GM21390 (cell line): ENCODE measurements around the gene TRPV3.
"Not testable (repeated sequence)": the region's sequence is repeated elsewhere in the genome, so short reads cannot be mapped to it uniquely, and the experiment has no call there.

Experiments
- ATAC-seq: cut with Tn5 transposase; IDR thresholded peaks from one replicate; pipeline ENCODE4 v1.9.1; 2021; ENCODE audit not compliant: unreplicated experiment

Gene TRPV3

GRCh38 chr17:3574231-3574630 is 16.6 kb upstream of the TRPV3 start:
- ATAC-seq = no peak

- ATAC-seq = no peak
Observed at GRCh38 chr17:3573246-3574100, 15.9 kb upstream of the TRPV3 start.

GRCh38 chr17:3572231-3572630 is 14.6 kb upstream of the TRPV3 start:
- ATAC-seq = no peak

GRCh38 chr17:3571043-3571900 is 13.7 kb upstream of the TRPV3 start:
- ATAC-seq = no peak

GRCh38 chr17:3569534-3570137 is 12.0 kb upstream of the TRPV3 start:
- ATAC-seq = no peak

GRCh38 chr17:3566551-3566950 is 8.9 kb upstream of the TRPV3 start:
- ATAC-seq = no peak

- ATAC-seq = no peak
Observed at GRCh38 chr17:3565143-3565542, 7.5 kb upstream of the TRPV3 start.

- ATAC-seq = not testable (repeated sequence)
Observed at GRCh38 chr17:3564241-3564640, 6.6 kb upstream of the TRPV3 start.

- ATAC-seq = no peak
Observed at GRCh38 chr17:3559270-3559645, 1.6 kb upstream of the TRPV3 start.

- peak; percentile 74 for ATAC-seq
Observed at GRCh38 chr17:3558603-3559269, 1.1 kb upstream of the TRPV3 start.

GRCh38 chr17:3556916-3557767 is 470 bp downstream of the TRPV3 start:
- ATAC-seq = no peak

- ATAC-seq = no peak
Observed at GRCh38 chr17:3556239-3556915, 1.2 kb downstream of the TRPV3 start.

GRCh38 chr17:3555189-3555796 is 2.3 kb downstream of the TRPV3 start:
- ATAC-seq = no peak

- no peak for ATAC-seq
Observed at GRCh38 chr17:3554440-3554839, 3.2 kb downstream of the TRPV3 start.

- ATAC-seq = no peak
Observed at GRCh38 chr17:3553419-3554401, 3.9 kb downstream of the TRPV3 start.

GRCh38 chr17:3552916-3553315 is 4.7 kb downstream of the TRPV3 start:
- ATAC-seq = no peak

GRCh38 chr17:3551189-3551588 is 6.4 kb downstream of the TRPV3 start:
- no peak for ATAC-seq

GRCh38 chr17:3549610-3550162 is 7.9 kb downstream of the TRPV3 start:
- ATAC-seq = no peak
